ENCODE results near the gene NNT. TPM values are rescaled to one million over a fixed set of nuclear protein-coding genes. Genes with fewer than 3 reads are reported as not detected.
"Not testable (repeated sequence)": the region's sequence is repeated elsewhere in the genome, so short reads cannot be mapped to it uniquely, and the experiment has no call there.

Gene NNT
- total RNA-seq, 1 donor from 2014 or later: 157 TPM

DNA sequence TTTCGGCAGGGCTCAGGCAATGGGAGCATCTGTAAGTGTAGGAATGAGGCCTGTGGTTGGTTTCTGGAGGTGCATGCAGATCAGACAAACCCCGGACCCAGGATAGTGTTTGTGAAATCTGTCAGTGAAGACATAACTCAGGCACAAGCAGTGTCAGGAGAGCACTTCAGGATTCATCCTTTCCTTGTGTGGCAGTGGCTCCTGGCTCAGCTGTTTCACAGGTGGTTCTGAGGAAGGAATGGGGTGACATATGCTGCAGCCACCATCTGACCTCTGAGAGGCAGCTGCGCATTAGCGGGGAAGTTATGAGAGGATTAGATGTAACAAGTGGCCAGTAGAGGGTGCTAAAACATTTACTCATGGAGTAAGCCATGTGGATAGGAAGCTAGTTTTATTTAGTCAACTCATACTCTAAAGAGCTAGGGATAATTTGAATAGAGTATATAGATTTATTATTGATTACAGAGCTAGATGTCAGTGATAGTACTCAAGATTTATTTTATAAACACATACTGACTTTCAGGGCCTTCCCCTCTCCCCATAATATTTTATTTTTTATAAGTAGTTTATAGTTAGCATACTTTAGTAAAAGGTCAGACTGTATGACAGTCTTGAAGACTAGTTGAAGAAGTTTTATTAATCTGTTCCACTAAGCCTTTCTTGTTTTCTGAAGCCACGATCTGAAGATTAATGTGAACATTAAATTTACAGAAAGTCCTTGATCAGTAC lies 28.4 kb downstream of the NNT start:
- DNase-seq: peak; percentile 16

DNA sequence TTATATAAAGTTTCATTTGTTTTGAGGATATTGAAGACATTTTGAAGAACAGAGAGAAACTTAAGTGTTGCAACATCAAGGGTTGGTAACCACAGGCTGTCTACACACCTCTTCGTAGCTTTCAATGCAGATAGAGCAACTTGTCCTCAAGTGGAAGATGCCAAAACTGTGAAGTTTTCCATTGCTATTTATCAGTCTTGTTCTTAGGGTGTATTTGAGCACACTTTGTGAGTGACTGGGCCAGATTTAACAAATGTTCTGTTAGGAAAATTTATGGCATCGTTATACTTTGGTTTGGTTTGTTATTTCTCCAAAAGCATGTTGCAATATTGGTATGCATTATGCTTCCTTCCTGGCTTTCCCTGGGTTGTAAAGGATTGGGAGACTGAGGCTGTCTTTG lies 31.6 kb downstream of the NNT start:
- no peak for DNase-seq

DNA sequence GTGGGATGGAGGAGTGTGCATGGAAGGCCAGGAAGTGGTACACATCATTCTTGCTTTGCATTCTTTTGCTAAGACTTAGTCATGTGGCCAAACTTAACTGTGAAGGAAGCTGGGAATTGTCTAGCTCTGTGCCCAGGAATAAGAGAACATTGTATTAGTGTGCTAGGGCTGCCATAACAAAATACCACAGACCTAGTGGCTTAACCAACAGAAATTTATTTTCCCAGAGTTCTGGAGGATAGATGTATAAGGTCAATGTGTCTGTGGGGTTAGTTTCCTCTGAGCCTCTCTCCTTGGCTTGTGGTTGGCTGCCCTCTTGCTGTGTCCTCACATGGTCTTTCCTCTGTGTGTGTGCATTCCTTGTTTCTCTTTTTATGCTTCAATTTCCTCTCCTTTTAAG lies 32.4 kb downstream of the NNT start:
- no peak for DNase-seq

DNA sequence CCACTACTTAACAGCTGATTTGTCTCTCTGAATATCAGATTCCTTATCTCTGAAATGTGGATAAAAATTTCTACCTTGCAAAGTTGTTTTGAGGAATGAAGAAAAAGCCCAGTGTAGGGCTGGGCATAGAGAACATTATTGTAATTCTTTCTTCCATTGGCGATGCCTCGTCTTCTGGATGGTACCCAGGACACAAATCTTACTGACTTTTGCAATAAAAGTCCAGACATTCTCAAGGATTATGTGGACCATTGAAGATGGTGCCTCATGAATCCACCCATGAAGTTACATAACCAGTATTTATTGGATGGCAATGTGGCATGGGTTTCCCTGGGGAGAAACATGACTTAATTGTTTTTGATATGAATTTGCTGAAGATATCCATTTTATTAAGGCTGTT lies 33.1 kb downstream of the NNT start:
- DNase-seq: no peak

DNA sequence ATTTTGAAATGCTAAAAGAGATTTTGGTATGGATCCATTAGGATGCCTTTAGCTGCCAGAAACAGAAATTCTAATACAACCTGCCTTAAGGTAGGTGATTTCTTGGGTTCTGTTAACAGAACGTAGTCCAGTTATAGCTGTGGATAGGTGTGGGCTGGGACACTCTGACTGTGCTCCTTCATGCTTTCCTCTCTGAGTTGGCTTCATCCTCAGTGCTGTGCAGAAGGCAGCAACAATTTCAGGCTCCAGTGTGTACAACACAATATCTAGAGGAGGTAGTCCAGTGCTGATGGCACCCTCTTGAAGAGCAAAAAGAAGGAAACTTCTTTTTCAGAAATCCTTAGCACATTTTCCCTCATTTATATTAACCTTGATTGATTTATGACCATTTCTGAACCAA lies 34.4 kb downstream of the NNT start:
- DNase-seq: no peak

DNA sequence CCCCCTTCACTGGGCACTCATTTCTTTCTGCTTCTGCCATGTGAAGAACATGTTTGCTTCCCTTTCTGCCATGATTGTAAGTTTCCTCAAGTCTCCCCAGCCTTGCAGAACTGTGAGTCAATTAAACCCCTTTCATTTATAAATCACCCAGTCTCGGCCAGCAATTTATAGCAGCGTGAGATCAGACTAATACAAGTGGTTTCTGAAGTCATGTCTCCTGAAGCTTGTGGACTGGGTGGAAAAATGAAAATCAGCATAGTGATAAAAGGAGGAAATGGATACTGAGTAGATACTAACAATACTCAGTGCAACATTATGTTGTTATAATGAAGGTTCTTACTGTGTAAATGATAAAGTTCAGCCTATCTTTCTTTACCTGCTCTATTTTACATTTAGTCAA lies 35.1 kb downstream of the NNT start:
- DNase-seq: no peak

DNA sequence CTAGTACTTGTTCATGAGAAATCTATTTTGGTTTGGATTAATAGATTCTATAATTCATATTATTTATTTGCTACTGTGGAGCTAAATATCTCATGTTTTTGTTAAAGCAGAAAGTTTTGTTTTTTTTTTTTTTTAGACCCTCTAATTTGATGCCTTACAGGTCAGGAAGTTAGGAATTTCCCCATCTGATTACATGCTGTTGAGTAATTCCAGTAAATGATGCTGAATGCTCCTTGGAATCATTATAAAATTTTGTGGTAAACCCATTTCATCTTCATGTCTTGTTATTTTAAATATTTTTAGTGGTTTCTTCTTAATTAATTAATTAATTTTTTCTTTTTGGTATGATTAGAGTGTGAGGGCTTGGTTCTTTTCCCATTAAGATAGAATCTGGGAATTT lies 35.6 kb downstream of the NNT start:
- DNase-seq: no peak

DNA sequence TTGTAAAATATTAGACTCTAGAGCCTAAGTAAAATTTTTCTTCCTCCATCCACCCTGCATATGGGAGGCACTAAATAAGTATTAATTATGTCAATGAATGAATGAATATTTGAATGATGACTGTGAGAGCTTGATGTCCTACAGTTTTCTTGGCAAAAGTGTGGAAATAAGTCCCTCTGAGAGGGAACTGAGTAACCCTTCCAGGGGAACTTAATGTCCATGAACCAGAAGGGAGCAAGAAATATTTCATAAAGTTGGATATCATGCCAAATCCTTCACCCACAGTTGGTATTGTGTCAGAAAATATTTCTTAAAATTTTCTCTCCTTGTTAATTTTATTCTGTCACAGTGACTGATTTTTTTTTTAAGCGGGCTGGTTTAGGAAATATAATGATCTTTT lies 36.6 kb downstream of the NNT start:
- DNase-seq: no peak

DNA sequence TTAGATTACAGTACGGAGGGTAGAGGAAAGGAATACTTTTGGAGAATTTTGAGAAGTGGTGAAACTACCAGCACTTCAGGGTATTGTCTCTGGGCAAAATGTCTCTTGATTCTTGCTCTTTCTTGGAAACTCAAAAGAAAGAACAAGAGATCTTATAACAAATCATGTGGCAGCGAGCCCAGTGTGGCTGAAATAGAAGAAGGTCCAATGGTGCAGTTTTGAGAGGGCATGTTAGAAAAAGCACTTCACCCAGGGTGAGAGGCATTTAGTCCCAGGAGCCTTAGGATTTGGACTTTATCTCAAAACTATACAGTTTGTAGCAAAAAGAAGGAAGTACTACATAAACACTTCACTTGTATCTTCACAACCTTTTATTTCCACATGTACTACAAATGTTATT lies 39.4 kb downstream of the NNT start:
- DNase-seq: no peak

DNA sequence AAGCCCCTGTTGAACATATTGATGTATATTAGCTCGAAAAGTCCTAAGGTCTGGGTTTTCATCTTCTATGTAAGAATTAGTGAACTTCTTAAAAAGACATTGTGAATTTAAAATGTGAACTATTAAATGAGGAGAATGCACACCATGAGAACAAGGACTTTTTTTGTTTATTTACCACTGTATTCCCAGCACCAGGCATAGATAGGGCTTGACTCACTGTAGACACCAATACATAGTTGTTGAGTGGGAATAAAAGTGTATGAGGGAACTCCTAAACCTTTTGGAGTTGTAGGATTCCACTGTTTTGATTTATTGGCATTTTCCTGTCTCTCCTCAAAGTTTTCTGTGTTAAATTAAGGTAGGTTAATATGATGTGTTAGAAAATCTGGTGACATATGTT lies 40.3 kb downstream of the NNT start:
- no peak for DNase-seq

DNA sequence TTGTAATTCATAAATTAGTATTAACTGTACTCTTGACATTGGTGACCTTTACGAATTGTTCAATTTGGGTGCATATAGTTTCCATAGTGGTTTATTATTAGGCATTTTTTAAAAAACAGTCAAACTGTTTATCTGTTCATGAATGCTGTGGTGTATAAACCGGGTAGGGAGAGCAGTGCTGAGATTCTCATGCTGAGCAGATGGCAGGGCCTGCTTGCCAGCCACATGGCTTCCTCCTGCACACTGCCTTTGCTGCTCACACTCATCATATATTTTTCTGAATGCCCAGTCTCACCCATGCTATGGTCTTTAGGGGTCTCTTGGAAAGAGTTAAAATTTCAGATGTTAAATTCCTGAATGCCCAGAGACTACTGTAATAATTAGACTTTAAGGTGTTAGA lies 40.8 kb downstream of the NNT start:
- no peak for DNase-seq

DNA sequence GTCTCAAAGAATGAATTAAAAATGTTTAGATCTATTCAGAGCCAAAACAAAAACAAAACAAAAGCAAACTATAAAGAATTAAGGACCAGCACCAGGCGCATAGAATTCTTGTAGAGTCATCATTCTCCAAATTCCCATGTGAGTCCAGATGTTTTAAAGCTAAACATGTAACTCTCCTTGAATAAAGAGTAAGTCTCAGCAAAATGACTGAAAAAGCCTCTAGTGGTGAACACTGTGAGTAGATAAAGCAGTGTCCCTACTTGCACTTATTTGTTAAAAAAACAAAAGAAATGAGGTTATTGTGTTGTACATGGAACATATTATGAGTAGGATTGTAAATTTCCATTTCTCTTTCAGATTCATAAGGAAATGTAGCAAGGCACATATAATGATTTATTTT lies 44.0 kb downstream of the NNT start:
- no peak for DNase-seq

DNA sequence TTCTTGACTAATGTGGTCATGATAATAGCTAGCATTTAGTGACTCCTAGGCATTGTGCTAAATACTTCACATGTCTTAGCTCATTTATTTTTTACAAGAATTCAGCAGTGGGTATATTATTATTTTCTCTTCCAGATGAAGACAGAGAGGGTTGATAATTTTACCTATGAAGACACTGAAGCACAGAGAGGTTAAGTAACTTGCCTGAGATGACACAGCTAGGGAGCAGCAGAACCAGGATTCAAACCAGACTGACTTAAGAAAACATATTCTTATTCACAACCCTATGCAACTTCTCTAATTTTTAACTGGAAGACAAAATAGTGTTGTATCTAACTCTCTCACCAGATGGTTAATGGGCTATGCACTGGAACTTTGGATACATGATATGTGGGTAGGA lies 44.8 kb downstream of the NNT start:
- DNase-seq: no peak

DNA sequence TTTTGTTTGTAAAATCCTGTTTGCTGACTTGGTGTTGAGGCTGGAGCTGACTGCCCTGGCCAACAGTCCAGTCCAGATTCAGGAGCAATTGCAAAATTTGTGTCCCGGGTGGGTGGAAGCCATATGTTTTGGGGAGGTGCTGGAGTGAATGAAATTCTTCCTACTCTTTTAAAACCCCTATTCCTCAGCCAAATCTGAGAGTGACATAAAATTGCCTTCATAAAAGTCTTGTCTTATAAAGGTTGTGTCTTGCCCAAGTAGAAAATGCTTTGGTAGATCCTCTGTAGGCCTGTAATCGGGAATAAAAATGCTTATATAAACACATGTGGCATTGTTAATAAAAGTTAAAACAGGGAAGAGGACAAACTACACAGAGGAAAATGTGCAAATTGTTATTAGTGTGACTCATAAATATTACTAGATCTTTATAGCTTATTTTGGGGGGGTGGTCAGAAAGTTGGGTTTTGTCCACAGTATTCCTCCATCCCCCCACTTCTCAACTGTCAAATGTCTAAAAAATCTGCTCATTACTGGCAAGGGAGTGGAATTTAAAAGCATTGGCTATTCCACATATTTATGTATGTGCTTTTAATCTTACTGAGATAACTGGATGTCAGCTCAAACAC lies 45.6 kb downstream of the NNT start:
- DNase-seq: no peak

DNA sequence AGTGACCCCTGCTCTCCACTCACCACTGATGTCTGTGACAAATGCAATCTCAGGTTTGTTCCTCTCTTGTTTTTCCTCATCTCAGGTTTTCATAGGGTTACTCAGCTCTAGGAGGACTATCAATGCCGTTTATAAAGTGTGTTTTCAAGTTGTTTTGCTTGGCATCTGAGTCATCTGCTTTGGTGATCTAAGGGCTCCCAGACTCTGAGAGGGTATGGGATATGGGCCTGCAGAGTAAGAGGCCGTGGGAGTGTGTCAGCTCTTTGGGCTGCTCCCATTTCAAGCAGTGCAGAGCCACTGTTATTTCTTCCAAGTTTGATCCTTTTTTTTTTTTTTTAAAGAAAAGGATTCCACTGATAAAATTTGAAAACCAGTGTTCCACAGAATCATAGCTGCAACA lies 46.3 kb downstream of the NNT start:
- DNase-seq: no peak

DNA sequence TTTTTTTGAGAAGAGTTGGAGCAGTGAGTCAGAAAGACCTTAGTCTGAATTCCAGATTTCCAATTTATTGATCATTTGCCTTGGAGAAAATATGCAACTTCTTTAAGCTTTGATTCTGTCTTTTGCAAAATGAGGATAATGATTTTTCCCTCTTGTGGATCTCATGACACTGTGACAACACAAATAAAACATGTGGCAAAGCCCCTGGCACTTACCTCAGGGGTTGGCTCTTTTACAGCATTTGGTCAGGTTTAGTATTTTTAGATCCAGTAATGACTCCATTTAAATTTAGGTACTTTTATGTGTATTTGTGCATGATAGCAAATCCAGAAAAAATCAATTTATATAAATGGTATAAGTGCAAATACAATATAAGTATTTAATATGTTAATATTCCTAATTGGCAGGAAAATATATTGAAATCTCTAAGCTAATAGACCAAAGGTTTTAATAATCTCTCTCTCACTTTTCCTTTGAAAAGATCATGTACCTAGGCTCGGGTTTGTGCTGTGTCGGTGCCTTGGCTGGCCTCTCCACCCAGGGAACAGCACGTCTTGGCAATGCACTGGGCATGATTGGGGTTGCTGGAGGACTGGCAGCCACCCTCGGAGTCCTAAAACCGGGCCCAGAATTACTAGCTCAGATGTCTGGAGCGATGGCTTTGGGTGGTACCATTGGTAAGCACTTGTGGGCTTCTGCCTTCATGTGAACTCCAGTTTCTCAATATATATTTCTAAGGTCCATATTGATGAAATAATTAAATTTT lies 49.7 kb downstream of the NNT start:
- no peak for DNase-seq

DNA sequence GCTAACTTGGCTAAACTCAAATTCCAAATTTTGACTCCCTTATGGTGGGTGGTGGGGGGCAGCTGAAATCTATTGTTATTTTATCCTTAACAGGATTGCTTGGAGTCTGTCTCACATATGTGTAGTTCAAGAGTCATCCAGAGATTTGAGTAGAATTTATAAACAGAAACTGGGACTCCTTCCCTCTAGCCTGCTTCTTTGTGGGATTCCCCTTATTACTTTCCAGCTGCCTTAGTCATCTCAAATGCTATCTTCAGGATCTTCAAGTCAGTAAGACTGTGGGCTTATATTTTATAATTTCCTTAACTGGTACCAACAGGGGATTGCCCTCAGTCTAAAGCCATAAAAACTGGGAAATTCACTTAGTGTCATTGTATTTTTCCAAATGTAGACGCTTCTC lies 55.5 kb downstream of the NNT start:
- DNase-seq: no peak

DNA sequence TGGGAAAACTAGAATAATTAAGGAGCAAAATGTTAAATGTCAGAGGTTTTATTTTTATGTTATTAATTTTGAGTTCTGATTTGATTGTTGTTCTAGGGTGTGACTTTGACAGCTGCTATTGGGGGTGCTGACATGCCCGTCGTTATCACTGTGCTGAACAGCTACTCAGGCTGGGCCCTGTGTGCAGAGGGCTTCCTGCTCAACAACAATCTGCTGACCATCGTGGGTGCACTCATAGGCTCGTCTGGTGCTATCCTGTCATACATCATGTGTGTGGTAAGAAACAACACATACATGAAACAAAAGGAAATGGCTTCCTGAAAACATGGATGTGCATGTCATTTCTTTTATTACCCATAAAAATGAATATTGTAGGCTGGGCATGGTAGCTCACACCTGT lies 56.1 kb downstream of the NNT start:
- no peak for DNase-seq

DNA sequence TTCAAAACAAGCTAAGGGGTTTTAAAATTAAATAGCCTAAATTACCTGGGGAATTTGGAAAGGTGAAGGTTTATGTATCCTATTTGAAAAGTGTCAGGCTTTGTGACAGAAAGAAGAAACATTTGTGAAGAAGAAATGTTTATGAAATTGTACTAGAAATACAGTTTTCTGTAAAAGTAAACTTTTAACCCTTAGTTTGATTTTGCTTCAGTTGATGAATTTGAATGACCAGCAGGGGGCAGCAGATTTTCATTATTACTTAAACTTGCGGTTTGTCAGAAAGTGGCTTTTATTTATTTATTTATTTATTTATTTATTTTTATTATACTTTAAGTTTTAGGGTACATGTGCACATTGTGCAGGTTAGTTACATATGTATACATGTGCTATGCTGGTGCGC lies 58.1 kb downstream of the NNT start:
- no peak for DNase-seq

DNA sequence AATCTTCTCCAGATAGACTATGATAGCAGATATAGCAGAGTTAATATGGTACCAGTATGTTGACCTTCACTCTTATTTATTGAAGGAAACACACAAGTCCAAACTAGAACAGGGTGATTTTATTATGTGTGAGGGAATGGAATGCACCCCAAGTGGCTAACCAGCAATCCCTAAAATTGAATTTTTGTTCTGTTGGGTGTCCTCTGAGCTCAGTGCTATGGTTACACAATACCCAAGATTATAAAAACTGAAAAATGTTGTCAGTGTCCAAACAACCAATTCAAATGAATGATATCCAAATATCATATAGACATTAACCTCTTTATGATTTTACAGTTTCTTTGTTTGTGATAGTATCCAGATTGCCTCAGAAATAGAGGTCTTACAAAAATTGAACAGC lies 60.9 kb downstream of the NNT start:
- DNase-seq: no peak

DNA sequence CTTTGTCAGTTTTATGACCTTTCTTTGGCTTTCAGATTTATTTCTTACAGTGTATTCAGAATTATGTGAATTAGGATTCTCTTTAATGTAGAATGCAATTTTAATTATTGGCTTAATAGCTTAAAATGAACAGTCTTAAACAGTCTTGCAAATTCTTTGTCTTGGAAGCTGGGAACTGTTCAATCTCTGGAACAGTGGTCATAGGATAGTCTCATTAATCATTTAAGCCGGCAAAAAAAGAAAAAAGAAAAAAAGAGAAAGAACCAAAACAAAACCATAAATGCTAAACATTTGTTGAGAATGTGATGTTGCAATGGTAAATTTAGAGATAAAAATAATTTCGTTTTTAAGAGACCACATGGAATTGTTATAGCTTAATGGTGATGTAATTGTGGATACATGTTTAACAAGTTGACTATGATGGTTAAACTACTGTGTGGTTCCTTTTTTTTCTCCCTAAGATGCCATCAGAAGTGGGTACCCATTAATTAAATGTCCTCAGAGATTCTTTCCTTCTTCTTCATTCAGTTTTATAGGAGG lies 61.6 kb downstream of the NNT start:
- no peak for DNase-seq

DNA sequence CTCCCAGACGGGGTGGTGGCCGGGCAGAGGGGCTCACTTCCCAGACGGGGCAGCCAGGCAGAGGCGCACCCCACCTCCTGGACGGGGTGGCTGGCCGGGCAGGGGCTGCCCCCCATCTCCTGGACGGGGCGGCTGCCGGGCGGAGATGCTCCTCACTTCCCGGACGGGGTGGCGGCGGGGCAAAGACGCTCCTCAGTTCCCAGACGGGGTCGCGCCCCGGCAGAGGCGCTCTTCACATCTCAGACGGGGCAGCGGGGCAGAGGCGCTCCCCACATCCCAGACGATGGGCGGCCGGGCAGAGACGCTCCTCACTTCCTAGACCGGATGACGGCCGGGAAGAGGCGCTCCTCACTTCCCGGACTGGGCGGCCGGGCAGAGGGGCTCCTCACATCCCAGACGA lies 62.8 kb downstream of the NNT start:
- not testable (repeated sequence) for DNase-seq

DNA sequence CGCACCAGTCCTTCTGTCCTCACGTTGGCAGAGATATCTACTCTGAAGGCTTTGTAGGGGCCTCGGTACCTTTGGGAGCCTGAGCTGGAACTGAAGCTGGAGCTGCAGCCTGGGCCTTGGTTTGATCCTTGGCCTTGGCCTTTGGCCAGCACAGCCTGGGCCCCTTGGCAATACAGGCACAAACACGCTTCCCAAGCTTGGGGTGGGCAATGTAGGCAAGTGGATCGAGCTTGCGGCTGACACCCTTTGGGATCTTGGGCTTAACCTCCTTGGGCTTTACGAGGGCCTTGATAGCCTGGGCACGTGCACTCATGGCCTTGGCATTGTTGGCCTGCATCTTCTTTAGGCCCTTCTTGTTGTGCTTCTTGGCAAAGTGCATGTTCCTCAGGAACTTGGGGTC lies 63.7 kb downstream of the NNT start:
- not testable (repeated sequence) for DNase-seq

DNA sequence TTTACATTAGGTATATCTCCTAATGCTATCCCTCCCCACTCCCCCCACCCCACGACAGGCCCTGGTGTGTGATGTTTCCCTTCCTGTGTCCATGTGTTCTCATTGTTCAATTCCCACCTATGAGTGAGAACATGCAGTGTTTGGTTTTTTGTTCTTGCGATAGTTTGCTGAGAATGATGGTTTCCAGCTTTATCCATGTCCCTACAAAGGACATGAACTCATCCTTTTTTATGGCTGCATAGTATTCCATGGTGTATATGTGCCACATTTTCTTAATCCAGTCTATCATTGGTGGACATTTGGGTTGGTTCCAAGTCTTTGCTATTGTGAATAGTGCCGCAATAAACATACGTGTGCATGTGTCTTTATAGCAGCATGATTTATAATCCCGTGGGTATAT lies 64.4 kb downstream of the NNT start:
- DNase-seq: not testable (repeated sequence)

Measured in occipital lobe (tissue), 2 donors.